Endothelial cell of umbilical vein (primary cell): ENCODE results near the gene DENND5B. TPM values are rescaled to one million over a fixed set of nuclear protein-coding genes. Genes with fewer than 3 reads are reported as not detected.

ENCODE experiments used
- BruUV-seq: library from RNA; stranded (reverse); fragments of 400-500 nt; replicated peaks from 2 replicates; lab custom pipeline; 2021; lab: Mats Ljungman, UMichigan
- CTCF ChIA-PET: fragments of 300-600, 350-600 bp; sonication (Branson Sonifier 250); formaldehyde crosslinking; loops from one replicate; lab custom pipeline; 2021; ENCODE audit warnings: antibody characterized with exemption, inconsistent platforms; lab: Charles Lee
- POLR2A ChIA-PET: fragments of 300-600, 350-600 bp; sonication (Branson Sonifier 250); formaldehyde crosslinking; loops from one replicate; lab custom pipeline; 2021; ENCODE audit warnings: antibody characterized with exemption, inconsistent platforms; lab: Charles Lee
- DNase-seq: peaks from one replicate; pipeline ENCODE4 v3.0.0-alpha.2; 2011; ENCODE audit warnings: low read depth, low spot score
- FAIRE-seq: peaks from 2 replicates; lab custom pipeline; 2011; peaks lifted over from hg19 to GRCh38; lab: Jason Lieb, UNC
- H2AFZ ChIP-seq: 2 replicates; pipeline ENCODE4 v1.6.0; 2012; ENCODE audit warnings: low read depth, low read length, control low read depth, inconsistent platforms
- H3K27ac ChIP-seq: 2 replicates; pipeline ENCODE4 v1.5.1; 2011; ENCODE audit warnings: low read depth, mild to moderate bottlenecking, control low read depth, low read length, moderate library complexity; ENCODE audit not compliant: insufficient read depth
- H3K27me3 ChIP-seq, 2 experiments: 2 replicates each; pipeline versions ENCODE4 v1.6.0 to v1.6.1; 2011; ENCODE audit warnings: low read length in 2 of 2, mixed read lengths in 1 of 2; ENCODE audit not compliant: control insufficient read depth in 2 of 2, insufficient read depth in 2 of 2
- H3K36me3 ChIP-seq, 2 experiments: 2 replicates in 1 of 2; 3 replicates in 1 of 2; pipeline ENCODE4 v1.5.1; 2011; ENCODE audit warnings: low read length in 2 of 2, mild to moderate bottlenecking in 1 of 2, moderate library complexity in 1 of 2; ENCODE audit not compliant: control insufficient read depth in 2 of 2, insufficient read depth in 2 of 2; ENCODE audit errors: extremely low read depth in 1 of 2
- H3K4me1 ChIP-seq: 3 replicates; pipeline ENCODE4 v1.5.1; 2011; ENCODE audit warnings: mild to moderate bottlenecking, low read length; ENCODE audit not compliant: control insufficient read depth, insufficient read depth; ENCODE audit errors: extremely low read depth
- H3K4me2 ChIP-seq: 2 replicates; pipeline ENCODE4 v1.6.1; 2011; ENCODE audit warnings: low read length, control low read depth, mixed read lengths; ENCODE audit not compliant: insufficient read depth
- H3K4me3 ChIP-seq, 3 experiments: fragments of 200-600 bp in 1 of 3; sonication (generic), shearing (Covaris generic) in 1 of 3; replicated peaks in 1 of 3; 2 replicates each; pipeline ENCODE4 v1.5.1; 2011 to 2016; ENCODE audit warnings: control low read depth in 3 of 3, low read length in 3 of 3, mild to moderate bottlenecking in 2 of 3, inconsistent platforms in 1 of 3, low read depth in 1 of 3, moderate library complexity in 1 of 3; ENCODE audit not compliant: insufficient read depth in 1 of 3
- H3K79me2 ChIP-seq: 2 replicates; pipeline ENCODE4 v1.6.0; 2012; ENCODE audit warnings: low read length, inconsistent platforms; ENCODE audit not compliant: control insufficient read depth, insufficient read depth
- H3K9ac ChIP-seq: replicated peaks from 2 replicates; pipeline ENCODE3; 2011; ENCODE audit warnings: low read length, control low read depth; ENCODE audit not compliant: insufficient read depth; ENCODE audit errors: extremely low read depth
- H3K9me1 ChIP-seq: replicated peaks from 3 replicates; pipeline ENCODE4 v1.6.0; 2011; ENCODE audit warnings: mild to moderate bottlenecking, low read length; ENCODE audit not compliant: control insufficient read depth, insufficient read depth; ENCODE audit errors: extremely low read depth
- H3K9me3 ChIP-seq: replicated peaks from 2 replicates; pipeline ENCODE4 v1.5.1; 2012; ENCODE audit warnings: low read length, inconsistent platforms; ENCODE audit not compliant: control insufficient read depth, insufficient read depth
- H4K20me1 ChIP-seq: replicated peaks from 2 replicates; pipeline ENCODE3; 2011; ENCODE audit warnings: mild to moderate bottlenecking, low read length; ENCODE audit not compliant: control insufficient read depth, insufficient read depth; ENCODE audit errors: extremely low read depth
- EZH2 ChIP-seq: IDR thresholded peaks from 2 replicates; pipeline ENCODE4 v1.6.1; 2012; ENCODE audit warnings: borderline replicate concordance, low read depth, mild to moderate bottlenecking, moderate library complexity, low read length, inconsistent platforms; ENCODE audit not compliant: severe bottlenecking
- FOS ChIP-seq: IDR thresholded peaks from 2 replicates; pipeline ENCODE4 v1.6.1; 2011; ENCODE audit warnings: mild to moderate bottlenecking, low read length, moderate library complexity, borderline replicate concordance; ENCODE audit not compliant: insufficient read depth
- GATA2 ChIP-seq: IDR thresholded peaks from 2 replicates; pipeline ENCODE4 v1.7.0; 2011; ENCODE audit warnings: low read depth, mild to moderate bottlenecking, moderate library complexity, mixed read lengths, low read length; ENCODE audit not compliant: insufficient read length, insufficient read depth
- JUN ChIP-seq: IDR thresholded peaks from 2 replicates; pipeline ENCODE4 v1.6.1; 2011; ENCODE audit warnings: borderline replicate concordance, low read depth; ENCODE audit not compliant: insufficient read length, insufficient read depth
- MYC ChIP-seq: IDR thresholded peaks from one replicate; pipeline ENCODE4 v1.6.1; 2011; ENCODE audit warnings: mild to moderate bottlenecking, low read depth, low read length
- POLR2A ChIP-seq: IDR thresholded peaks from 2 replicates; pipeline ENCODE4 v1.6.1; 2012; ENCODE audit warnings: low read depth, mild to moderate bottlenecking, control low read depth, low read length
- POLR2AphosphoS5 ChIP-seq: IDR thresholded peaks from 2 replicates; pipeline ENCODE4 v1.6.1; 2012; ENCODE audit warnings: low read depth, mild to moderate bottlenecking, control low read depth, low read length, moderate library complexity; ENCODE audit not compliant: insufficient read depth
- dilution Hi-C: fragments of 300-500 bp; cut with MboI; formaldehyde crosslinking; loops from one replicate; pipeline ENCODE4 v1.15.0; 2019; ENCODE audit warnings: low sequenced_read_pairs; ENCODE audit not compliant: extremely low pct_ligation_motif_present
- intact Hi-C: fragments of 100-400 bp; cut with micrococcal nuclease; formaldehyde crosslinking; loops from one replicate; pipeline ENCODE4 v1.10.0; 2022
- polyA plus RNA-seq, 4 experiments: library from polyadenylated mRNA; depleted of rRNA in 3 of 4; stranded (reverse) in 3 of 4; unstranded in 1 of 4; fragments of >200 nt; gene quantifications; 2 replicates each; pipeline versions ENCODE4 v1.2.1 to v1.2.3, GENCODE V29; 2011 to 2012; ENCODE audit warnings: missing spikeins in 1 of 4
- total RNA-seq: library from RNA; stranded (reverse); gene quantifications from 2 replicates; pipeline ENCODE4 v1.2.3, GENCODE V29; 2021
- TF ChIP-seq, protein P1 (sequence below): IDR thresholded peaks from 2 replicates; pipeline ENCODE4 v1.6.1; 2011; ENCODE audit not compliant: insufficient read depth, insufficient read length
- TF ChIP-seq, protein P2 (sequence below), 2 donors: IDR thresholded peaks; 1 replicate in 1 of 2; 2 replicates in 1 of 2; pipeline ENCODE4 v1.5.1; 2011; ENCODE audit warnings: low read length in 2 of 2, mild to moderate bottlenecking in 2 of 2, moderate library complexity in 2 of 2, control low read depth in 1 of 2, inconsistent platforms in 1 of 2, low read depth in 1 of 2; ENCODE audit not compliant: insufficient read depth in 1 of 2; ENCODE audit errors: extremely low read depth in 1 of 2

The DENND5B gene
- total and polyA plus RNA-seq, 2 donors (not counting 3 experiments of a cell fraction or from before 2014, with no cell fraction given) = 10.3 to 18.3 TPM

DNA sequence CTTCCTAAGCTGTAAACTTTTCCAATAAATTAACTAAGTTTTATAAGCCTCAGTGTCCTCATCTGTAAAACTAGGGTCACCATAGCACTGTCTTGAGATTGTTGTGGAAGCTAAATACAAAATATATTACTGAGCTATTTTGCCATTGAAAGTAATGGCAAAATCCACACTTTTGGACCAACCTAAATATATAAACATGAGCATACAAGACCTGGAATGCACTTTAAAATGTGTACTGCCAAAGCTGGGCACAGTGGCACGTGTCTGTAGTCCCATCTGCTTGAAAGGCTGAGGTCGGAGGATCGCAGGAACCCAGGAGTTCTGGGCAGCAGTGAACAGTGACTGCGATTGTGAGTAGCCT is 235.2 kb downstream of the DENND5B start:
- no peak overlapping the region for H3K9ac ChIP-seq
- FAIRE-seq = no peak
- no peak overlapping the region for H3K4me2 ChIP-seq
- no peak overlapping the region for H3K27ac ChIP-seq
- dilution Hi-C loops = no loop called here
- no peaks in the 10 kb centered on the region for H3K36me3 ChIP-seq
- BruUV-seq = no TSS peak
- intact Hi-C loops = no loop called here
- H3K9me3 ChIP-seq = no peaks in the 10 kb centered on the region
- ChIA-PET POLR2A (no interaction called here), CTCF (no interaction called here)
- no peak overlapping the region for H3K4me3 ChIP-seq
- peaks cover 0 to 2% of the 10 kb centered on the region in 2 experiments for H3K27me3 ChIP-seq
- H2AFZ ChIP-seq = no peak overlapping the region
- no peaks in the 10 kb centered on the region for H3K4me1 ChIP-seq
- no peaks in the 10 kb centered on the region for H3K79me2 ChIP-seq
- no peak for DNase-seq
- H4K20me1 ChIP-seq = no peaks in the 10 kb centered on the region
- no peak for TF ChIP-seq MYC
- TF ChIP-seq JUN = no peak
- TF ChIP-seq POLR2AphosphoS5 = no peak
- no peak for TF ChIP-seq EZH2
- TF ChIP-seq GATA2 = no peak
- TF ChIP-seq, protein P1, sequence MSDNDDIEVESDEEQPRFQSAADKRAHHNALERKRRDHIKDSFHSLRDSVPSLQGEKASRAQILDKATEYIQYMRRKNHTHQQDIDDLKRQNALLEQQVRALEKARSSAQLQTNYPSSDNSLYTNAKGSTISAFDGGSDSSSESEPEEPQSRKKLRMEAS = no peak
- no peak for TF ChIP-seq FOS
- TF ChIP-seq POLR2A = no peak
- TF ChIP-seq, protein P2, sequence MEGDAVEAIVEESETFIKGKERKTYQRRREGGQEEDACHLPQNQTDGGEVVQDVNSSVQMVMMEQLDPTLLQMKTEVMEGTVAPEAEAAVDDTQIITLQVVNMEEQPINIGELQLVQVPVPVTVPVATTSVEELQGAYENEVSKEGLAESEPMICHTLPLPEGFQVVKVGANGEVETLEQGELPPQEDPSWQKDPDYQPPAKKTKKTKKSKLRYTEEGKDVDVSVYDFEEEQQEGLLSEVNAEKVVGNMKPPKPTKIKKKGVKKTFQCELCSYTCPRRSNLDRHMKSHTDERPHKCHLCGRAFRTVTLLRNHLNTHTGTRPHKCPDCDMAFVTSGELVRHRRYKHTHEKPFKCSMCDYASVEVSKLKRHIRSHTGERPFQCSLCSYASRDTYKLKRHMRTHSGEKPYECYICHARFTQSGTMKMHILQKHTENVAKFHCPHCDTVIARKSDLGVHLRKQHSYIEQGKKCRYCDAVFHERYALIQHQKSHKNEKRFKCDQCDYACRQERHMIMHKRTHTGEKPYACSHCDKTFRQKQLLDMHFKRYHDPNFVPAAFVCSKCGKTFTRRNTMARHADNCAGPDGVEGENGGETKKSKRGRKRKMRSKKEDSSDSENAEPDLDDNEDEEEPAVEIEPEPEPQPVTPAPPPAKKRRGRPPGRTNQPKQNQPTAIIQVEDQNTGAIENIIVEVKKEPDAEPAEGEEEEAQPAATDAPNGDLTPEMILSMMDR (IDR thresholded peaks at IDR 0.05; ENCODE audit: extremely low read depth in 1 of 2, insufficient read depth in 1 of 2, low read depth in 1 of 2, low read length in 2 of 2) = no peak
- H3K9me1 ChIP-seq = no peaks in the 10 kb centered on the region
